Common myeloid progenitor, CD34-positive (primary cell): ENCODE measurements around the gene SAMD5.
A peak's percentile ranks its signal among the peaks of the same experiment; 100 is the strongest.

Source experiments
- CTCF ChIA-PET: fragments of 350-600 bp; sonication (Branson Sonifier 250); formaldehyde crosslinking; loops from one replicate; lab custom pipeline; 2021; ENCODE audit warnings: antibody characterized with exemption; lab: Charles Lee
- POLR2A ChIA-PET: fragments of 350-600 bp; sonication (Branson Sonifier 250); formaldehyde crosslinking; loops from one replicate; lab custom pipeline; 2021; ENCODE audit warnings: antibody characterized with exemption; lab: Charles Lee
- DNase-seq, 3 donors: peaks; one replicate each; pipeline versions ENCODE4 v3.0.0 to v3.0.0-alpha.2; 2013
- H3K27ac ChIP-seq, 2 experiments: 1 replicate in 1 of 2; 2 replicates in 1 of 2; pipeline ENCODE4 v1.7.0; 2013; ENCODE audit warnings: inconsistent platforms in 2 of 2, low read length in 2 of 2, mild to moderate bottlenecking in 2 of 2, low read depth in 1 of 2, moderate library complexity in 1 of 2; ENCODE audit not compliant: severe bottlenecking in 2 of 2, insufficient read depth in 1 of 2, poor library complexity in 1 of 2
- H3K27me3 ChIP-seq, 5 experiments: replicated peaks in 2 of 5; 1 replicate in 3 of 5; 2 replicates in 2 of 5; pipeline versions ENCODE4 v1.6.1 to v1.7.0; 2013; ENCODE audit warnings: low read length in 4 of 5, mild to moderate bottlenecking in 2 of 5, moderate library complexity in 2 of 5, inconsistent platforms in 1 of 5; ENCODE audit not compliant: insufficient read depth in 5 of 5, control insufficient read depth in 4 of 5
- H3K36me3 ChIP-seq, 4 experiments: 1 replicate in 2 of 4; 2 replicates in 2 of 4; pipeline versions ENCODE4 v1.6.1 to v1.7.0; 2013; ENCODE audit warnings: low read length in 3 of 4, control low read depth in 1 of 4, mild to moderate bottlenecking in 1 of 4; ENCODE audit not compliant: control insufficient read depth in 4 of 4, insufficient read depth in 4 of 4
- H3K4me1 ChIP-seq, 4 experiments: 1 replicate in 3 of 4; 2 replicates in 1 of 4; pipeline versions ENCODE4 v1.6.1 to v1.7.1; 2013; ENCODE audit warnings: low read length in 3 of 4, mild to moderate bottlenecking in 3 of 4, control low read depth in 1 of 4, inconsistent platforms in 1 of 4, moderate library complexity in 1 of 4; ENCODE audit not compliant: control insufficient read depth in 4 of 4, insufficient read depth in 4 of 4; ENCODE audit errors: control extremely low read depth in 1 of 4
- H3K4me3 ChIP-seq, 7 experiments: 1 replicate in 4 of 7; 2 replicates in 3 of 7; pipeline versions ENCODE4 v1.5.1 to v1.7.0; 2013; ENCODE audit warnings: mild to moderate bottlenecking in 7 of 7, low read length in 6 of 7, moderate library complexity in 6 of 7, inconsistent platforms in 2 of 7, low read depth in 2 of 7, control low read depth in 1 of 7; ENCODE audit not compliant: insufficient read depth in 4 of 7, control insufficient read depth in 1 of 7; ENCODE audit errors: extremely low read depth in 1 of 7
- H3K9me3 ChIP-seq, 5 experiments: 1 replicate in 4 of 5; 2 replicates in 1 of 5; pipeline versions ENCODE4 v1.6.1 to v1.7.1; 2013; ENCODE audit warnings: low read length in 4 of 5, mild to moderate bottlenecking in 2 of 5, inconsistent platforms in 1 of 5, low read depth in 1 of 5, moderate library complexity in 1 of 5; ENCODE audit not compliant: control insufficient read depth in 4 of 5, insufficient read depth in 2 of 5; ENCODE audit errors: control extremely low read depth in 1 of 5
- WGBS: methylation state at CpG from one replicate; pipeline ENCODE4 v1.1.5; 2013; ENCODE audit not compliant: insufficient coverage; 5-methylcytosine and 5-hydroxymethylcytosine counted together

SAMD5 gene

GRCh38 chr6:147486683-147487082, 21.8 kb upstream of the SAMD5 start:
- Histone ChIP-seq H3K4me1 (no peaks in the 10 kb centered on the region), H3K36me3 (no peaks in the 10 kb centered on the region), H3K27ac (no peak overlapping the region), H3K27me3 (no peaks in the 10 kb centered on the region), H3K4me3 (no peak overlapping the region), H3K9me3 (no peaks in the 10 kb centered on the region)
- no peak for DNase-seq
- ChIA-PET CTCF (no interaction called here), POLR2A (no interaction called here)

- no peaks in the 10 kb centered on the region for H3K36me3 ChIP-seq
- CTCF ChIA-PET = interaction anchor here (1.3 kb wide), 1 partner anchor 9 kb away, joined by 3 read pairs; no protein-coding TSS in a partner anchor
Observed at GRCh38 chr6:147497472-147497871, 11.0 kb upstream of the SAMD5 start.

GRCh38 chr6:147503587-147503986, 4.9 kb upstream of the SAMD5 start:
- Histone ChIP-seq H3K27me3 (peaks cover 0 to 66% (median 31%) of the 10 kb centered on the region in 5 experiments), H3K27ac (no peak overlapping the region), H3K36me3 (no peaks in the 10 kb centered on the region), H3K4me1 (peaks cover 0 to 20% (median 17%) of the 10 kb centered on the region in 4 experiments), H3K4me3 (no peak overlapping the region), H3K9me3 (no peaks in the 10 kb centered on the region)
- WGBS = 94% methylated on average over 2 of the region's 3 CpGs
- ChIA-PET CTCF (interaction anchor here (1.7 kb wide), 1 partner anchor 661 kb away, joined by 6 read pairs; no protein-coding TSS in a partner anchor), POLR2A (no interaction called here)
- no peak for DNase-seq

More at GRCh38 chr6:147497472-147497871, 11.0 kb upstream of the SAMD5 start:
- Histone ChIP-seq H3K4me3 (no peak overlapping the region), H3K4me1 (no peaks in the 10 kb centered on the region), H3K9me3 (peaks cover 0 to 6% (median 3%) of the 10 kb centered on the region in 5 experiments), H3K27ac (no peak overlapping the region), H3K27me3 (peaks cover 0 to 27% (median 3%) of the 10 kb centered on the region in 5 experiments)
- POLR2A ChIA-PET = no interaction called here
- WGBS = 100% methylated on average over 1 of the region's 1 CpG
- DNase-seq = no peak

- Histone ChIP-seq H3K27me3 (peaks cover 6 to 78% (median 38%) of the 10 kb centered on the region in 5 experiments), H3K4me3 (no peak overlapping the region), H3K36me3 (no peaks in the 10 kb centered on the region), H3K27ac (no peak overlapping the region), H3K9me3 (no peaks in the 10 kb centered on the region), H3K4me1 (peaks cover 0 to 28% (median 24%) of the 10 kb centered on the region in 4 experiments)
- POLR2A ChIA-PET = no interaction called here
- no peak for DNase-seq
- CTCF ChIA-PET = interaction anchor here (0.9 to 1.3 kb wide), 3 partner anchors 663 to 747 kb away, joined by 3 to 4 read pairs (median 3); no protein-coding TSS in a partner anchor
- 86% methylated on average over 1 of the region's 2 CpGs for WGBS
Observed at GRCh38 chr6:147504848-147505247, 3.6 kb upstream of the SAMD5 start.

GRCh38 chr6:147506704-147507114, 1.8 kb upstream of the SAMD5 start:
- Histone ChIP-seq H3K4me1 (peaks cover 0 to 28% (median 24%) of the 10 kb centered on the region in 4 experiments), H3K4me3 (peak overlapping the region in 2 of 7 experiments; percentile 9 to 25), H3K27me3 (peaks cover 15 to 87% (median 53%) of the 10 kb centered on the region in 5 experiments), H3K27ac (no peak overlapping the region), H3K9me3 (no peaks in the 10 kb centered on the region), H3K36me3 (no peaks in the 10 kb centered on the region)
- POLR2A ChIA-PET = no interaction called here
- 0% methylated on average over 22 of the region's 30 CpGs for WGBS
- peak; percentile 42 to 63 (median 54) for DNase-seq
- CTCF ChIA-PET = interaction anchor here (0.7 to 2.8 kb wide), 9 partner anchors 9 to 959 kb away, joined by 3 to 19 read pairs (median 3); no protein-coding TSS in a partner anchor

GRCh38 chr6:147507162-147508041, 1.1 kb upstream of the SAMD5 start:
- Histone ChIP-seq H3K27me3 (peaks cover 19 to 92% (median 55%) of the 10 kb centered on the region in 5 experiments), H3K27ac (no peak overlapping the region), H3K4me1 (peaks cover 0 to 28% (median 24%) of the 10 kb centered on the region in 4 experiments), H3K4me3 (peak overlapping the region; percentile 25 to 71 (median 47)), H3K9me3 (no peaks in the 10 kb centered on the region), H3K36me3 (no peaks in the 10 kb centered on the region)
- 2% methylated on average over 37 of the region's 52 CpGs for WGBS
- ChIA-PET POLR2A (no interaction called here), CTCF (interaction anchor here (0.6 to 2.8 kb wide), 10 partner anchors 9 to 958 kb away, joined by 3 to 19 read pairs (median 3); no protein-coding TSS in a partner anchor)
- peak in 1 of 3 donors; percentile 4 for DNase-seq
